Coronary artery (tissue), 2 donors: ENCODE results near the gene GPR132.

ENCODE experiments used
- DNase-seq: peaks from one replicate; pipeline ENCODE4 v3.0.0-alpha.2; 2017; ENCODE audit warnings: low spot score
- H3K27ac ChIP-seq, 2 donors: fragments of 200-600 bp; sonication (generic); one replicate each; pipeline ENCODE4 v1.5.1; 2016 to 2019
- H3K4me3 ChIP-seq: fragments of 200-600 bp; sonication (generic); 2 replicates; pipeline ENCODE4 v1.5.1; 2016; ENCODE audit warnings: mild to moderate bottlenecking, moderate library complexity
- TF ChIP-seq, protein P1 (sequence below): fragments of 200-600 bp; sonication (generic); IDR thresholded peaks from one replicate; pipeline ENCODE4 v1.5.1; 2019; ENCODE audit warnings: antibody characterized with exemption

Gene GPR132

DNA sequence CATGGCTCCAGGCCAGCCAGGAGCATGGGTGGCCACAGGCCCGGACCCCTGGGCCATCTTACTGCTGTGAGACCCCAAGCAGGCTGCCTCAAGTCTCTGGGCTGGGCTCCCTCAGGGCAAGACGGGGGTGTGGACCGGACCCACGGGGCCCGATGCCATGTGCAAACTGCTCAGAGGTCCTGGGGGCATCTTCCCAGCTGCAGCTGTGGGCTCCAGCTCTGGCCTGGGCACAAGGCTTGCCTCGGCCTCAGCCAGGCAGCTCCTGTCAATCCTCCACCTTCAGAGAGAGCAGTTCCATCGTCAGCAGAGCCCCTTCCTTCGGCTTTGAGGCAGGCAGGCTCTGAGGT lies 12.4 kb upstream of the GPR132 start:
- DNase-seq: no peak
- TF ChIP-seq, protein P1, sequence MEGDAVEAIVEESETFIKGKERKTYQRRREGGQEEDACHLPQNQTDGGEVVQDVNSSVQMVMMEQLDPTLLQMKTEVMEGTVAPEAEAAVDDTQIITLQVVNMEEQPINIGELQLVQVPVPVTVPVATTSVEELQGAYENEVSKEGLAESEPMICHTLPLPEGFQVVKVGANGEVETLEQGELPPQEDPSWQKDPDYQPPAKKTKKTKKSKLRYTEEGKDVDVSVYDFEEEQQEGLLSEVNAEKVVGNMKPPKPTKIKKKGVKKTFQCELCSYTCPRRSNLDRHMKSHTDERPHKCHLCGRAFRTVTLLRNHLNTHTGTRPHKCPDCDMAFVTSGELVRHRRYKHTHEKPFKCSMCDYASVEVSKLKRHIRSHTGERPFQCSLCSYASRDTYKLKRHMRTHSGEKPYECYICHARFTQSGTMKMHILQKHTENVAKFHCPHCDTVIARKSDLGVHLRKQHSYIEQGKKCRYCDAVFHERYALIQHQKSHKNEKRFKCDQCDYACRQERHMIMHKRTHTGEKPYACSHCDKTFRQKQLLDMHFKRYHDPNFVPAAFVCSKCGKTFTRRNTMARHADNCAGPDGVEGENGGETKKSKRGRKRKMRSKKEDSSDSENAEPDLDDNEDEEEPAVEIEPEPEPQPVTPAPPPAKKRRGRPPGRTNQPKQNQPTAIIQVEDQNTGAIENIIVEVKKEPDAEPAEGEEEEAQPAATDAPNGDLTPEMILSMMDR: no peak
- Histone ChIP-seq H3K4me3 (no peak overlapping the region), H3K27ac (no peak overlapping the region)

DNA sequence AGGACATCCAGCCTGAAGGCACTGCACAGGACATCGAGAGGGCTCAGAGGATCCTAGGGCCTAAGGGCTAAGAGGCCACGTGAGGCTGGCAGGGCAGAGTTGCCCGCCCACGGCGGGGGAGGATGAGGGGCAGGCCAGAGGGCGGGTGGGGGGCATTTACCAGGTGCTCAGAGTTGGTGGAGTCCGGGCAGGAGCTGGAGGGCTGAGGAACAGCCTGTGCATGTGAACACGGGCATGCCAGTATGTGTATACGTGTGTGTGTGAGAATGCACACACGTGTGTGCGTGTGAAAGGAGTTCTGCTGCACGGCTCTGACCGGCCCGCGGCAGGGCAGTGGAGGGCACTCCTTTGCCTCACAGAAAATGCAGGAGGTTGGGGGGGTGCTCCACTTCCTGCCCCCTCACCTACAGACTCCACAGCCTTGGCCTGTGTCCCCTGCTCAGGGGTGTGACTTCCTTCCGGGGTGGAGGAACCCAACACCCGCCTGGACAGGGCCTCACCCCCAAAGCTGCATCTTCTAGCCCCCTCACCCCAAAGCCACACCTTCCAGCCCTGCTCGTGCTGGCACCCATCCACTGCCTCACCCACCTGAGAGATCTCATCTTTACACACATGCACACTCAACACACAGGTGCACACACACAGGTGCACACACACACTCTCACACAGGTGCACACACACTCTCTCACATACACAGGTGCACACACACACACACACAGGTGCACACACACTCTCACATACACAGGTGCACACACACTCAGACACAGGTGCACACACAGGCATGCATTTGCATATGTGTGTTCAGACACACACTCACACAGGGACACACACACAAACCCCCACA lies 11.8 kb upstream of the GPR132 start:
- TF ChIP-seq, protein P1: no peak
- no peak overlapping the region for H3K4me3 ChIP-seq
- no peak overlapping the region for H3K27ac ChIP-seq
- no peak for DNase-seq

DNA sequence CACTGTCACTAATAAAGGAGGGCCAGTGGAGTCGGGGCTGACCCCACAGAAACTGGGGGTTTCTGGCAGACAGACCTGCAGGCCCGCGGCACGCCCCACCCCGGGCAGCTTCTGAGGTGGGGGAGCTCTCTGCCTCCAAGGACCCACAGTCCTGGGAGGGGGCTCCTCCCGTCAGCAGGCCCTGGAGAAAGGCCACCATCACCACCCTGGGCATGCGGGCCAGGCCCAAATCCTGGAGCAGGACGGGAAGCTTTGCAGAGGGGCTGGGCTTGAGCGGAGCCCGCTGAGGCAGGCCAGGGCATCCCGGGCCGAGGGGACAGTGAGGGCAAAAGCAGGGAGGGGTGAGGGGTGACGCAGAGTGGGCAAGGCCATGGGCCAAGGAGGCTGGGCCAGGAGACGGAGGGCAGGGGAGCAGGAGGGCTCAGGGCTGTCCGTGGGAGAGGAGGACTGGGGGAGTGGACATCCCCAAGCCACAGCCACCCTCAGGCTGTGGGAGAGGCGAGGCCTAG lies 11.1 kb upstream of the GPR132 start:
- TF ChIP-seq, protein P1: no peak
- Histone ChIP-seq H3K4me3 (no peak overlapping the region), H3K27ac (no peak overlapping the region)
- DNase-seq: no peak

DNA sequence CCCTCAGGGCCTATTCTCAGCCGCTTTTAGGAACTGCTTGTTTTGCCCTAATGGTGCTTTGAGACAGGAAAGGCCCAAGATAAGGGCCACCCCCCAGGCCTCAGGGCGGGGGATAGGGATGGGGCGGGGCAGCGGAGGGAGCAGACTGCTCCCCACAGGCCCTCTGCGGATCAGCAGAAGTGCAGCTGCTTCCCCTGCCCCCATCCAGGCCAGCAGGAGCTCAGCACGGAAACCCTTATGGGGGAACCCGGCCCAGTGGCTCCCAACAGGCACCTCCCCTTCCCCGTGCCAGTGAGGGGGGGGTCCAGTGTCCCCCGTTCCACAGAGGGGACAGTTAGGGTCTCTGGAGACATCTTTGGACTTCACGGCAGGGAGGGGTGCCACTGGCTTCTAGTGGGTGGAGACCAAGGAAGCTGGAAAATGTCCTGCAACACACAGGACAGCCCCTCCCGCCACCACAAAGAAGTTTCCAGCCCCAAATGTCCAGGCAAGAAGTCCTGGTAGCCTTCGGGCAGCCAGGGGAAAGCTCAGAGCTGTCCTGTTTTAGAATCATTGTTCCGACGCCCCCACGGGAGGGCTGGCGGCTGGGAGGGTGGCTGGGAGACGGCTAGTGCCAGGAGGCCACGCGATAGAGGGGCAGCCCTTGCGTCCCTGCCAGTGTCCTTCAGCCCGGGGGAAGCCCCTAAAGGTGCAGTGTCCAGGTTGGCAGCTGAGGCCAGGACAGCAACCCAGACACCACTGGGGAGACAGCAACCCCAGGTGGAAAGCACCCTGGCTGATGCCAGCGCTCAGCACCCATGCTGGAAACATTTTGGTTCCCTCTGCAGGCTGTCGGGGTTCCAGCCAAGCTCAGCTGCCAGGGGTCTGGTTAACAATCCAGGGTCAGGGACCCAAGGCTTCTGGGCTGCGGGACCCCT lies 10.4 kb upstream of the GPR132 start:
- DNase-seq: no peak
- Histone ChIP-seq H3K4me3 (peak overlapping the region; percentile 49), H3K27ac (peak overlapping the region in 1 of 2 donors; percentile 34)
- TF ChIP-seq, protein P1: no peak

DNA sequence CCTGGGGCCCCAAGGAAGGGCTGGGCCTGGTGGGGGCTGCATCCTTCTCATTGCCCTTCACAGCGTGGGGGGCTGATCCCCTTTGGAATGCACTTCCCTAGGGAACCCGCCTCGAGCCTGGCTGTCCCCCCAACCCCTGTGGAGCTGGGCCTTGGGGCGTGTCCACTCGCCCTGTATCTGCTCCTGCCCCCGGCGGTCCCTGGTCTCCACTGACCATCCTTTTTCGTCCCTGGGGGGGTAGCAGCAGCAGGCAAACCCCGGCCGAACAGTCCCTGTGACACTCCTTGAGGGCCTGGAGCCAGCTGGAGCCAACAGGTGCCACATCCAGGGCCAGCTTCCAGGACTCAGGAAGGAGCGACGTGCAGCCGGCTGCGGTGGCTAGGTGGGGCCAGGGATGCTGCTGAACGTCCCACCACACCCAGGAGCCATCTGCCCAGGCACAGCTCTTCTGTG lies 9.4 kb upstream of the GPR132 start:
- Histone ChIP-seq H3K4me3 (peak overlapping the region; percentile 25), H3K27ac (no peak overlapping the region)
- TF ChIP-seq, protein P1: no peak
- no peak for DNase-seq

DNA sequence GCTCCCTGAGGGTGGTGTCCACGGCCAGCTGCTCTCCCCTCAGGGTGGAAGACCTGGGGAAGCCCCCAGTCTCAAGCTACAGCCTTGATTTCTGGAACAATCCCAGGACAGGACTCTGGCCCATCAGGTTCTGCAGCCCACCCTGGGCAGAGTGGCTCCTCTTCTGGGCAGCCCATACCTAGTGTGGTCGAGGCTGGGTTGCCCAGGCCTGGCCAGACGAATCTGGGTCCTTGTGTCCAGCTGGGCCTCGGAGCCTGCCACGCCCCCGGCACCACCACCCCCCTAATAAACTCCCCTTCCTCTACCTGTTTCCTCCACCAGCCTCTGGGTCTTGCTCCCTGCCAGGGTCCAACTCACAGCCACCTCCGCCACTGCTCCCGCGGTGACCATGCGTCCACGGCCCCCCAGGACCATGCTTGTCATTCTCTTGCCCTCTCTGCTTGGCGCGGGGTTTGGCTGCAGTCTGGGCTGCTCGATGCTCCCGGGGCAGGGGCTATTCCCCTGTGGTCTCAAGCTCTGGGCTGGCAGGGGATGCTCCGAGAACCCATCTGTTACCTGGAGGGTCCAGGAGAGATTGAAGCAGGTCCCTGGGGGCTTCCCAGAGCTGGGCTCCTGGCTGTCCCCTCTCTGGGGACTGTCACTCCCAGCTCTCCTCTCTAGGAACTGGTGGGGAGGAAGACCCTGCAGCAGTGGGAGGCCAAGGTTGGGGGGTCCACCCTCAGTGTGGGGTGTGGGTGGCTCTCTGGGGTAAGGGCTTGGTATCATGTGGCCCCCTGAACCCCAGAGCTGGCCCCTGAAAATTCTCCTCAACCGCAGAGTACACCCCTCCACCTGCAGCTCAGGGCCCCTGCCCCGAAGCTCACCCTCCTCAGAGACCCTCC lies 8.7 kb upstream of the GPR132 start:
- Histone ChIP-seq H3K4me3 (no peak overlapping the region), H3K27ac (no peak overlapping the region)
- TF ChIP-seq, protein P1: no peak
- DNase-seq: no peak
